GM19043 (cell line): Measurements from ENCODE around the gene CRYGS.
"Not testable (repeated sequence)": the region's sequence is repeated elsewhere in the genome, so short reads cannot be mapped to it uniquely, and the experiment has no call there.

ENCODE experiments used
- ATAC-seq: cut with Tn5 transposase; IDR thresholded peaks from one replicate; pipeline ENCODE4 v1.9.1; 2021; ENCODE audit warnings: low read depth; ENCODE audit not compliant: unreplicated experiment

The CRYGS gene

DNA sequence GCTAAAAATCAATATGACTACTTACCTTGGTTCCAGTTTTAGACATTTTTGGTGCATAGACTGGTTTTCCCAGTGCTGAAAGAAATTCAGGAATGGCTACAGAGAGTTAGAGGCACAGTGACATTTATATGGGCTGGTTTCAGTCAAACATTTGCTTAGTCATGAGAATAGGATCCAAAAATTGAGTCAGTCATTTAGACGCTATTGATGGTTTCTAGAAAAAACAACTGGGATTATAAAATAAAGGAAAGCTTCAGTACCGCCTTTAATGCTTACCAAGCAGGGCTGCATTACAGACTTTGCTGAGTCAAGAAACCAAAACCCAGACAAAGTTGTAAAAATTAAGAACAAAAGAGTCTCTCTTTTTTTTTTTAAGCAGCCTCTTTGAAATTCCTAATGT is at the start of gene CRYGS:
TSS of gene CRYGS (minus strand) at position 100 of the 400 bp plus-strand sequence. CDS start at position 46, 54 bp downstream.
- no peak for ATAC-seq

DNA sequence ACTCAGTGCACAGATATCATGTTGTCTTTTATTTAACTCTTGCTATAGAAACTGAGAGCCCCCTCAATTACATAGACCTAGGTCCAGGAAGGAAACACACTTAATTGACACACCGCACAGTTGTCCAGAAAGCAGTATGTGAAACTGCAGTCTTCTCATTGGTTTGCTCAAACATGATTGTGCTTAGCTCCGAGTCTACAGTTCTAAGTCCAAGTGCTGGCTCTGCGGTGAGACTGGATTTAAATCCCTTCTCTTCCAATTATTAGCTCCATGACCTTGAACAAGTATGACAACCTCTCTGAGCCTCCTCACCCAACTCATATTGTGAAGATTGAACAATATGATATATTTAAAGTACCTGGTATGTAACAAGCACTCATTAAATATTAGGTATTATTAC is 49.7 kb upstream of the CRYGS start:
- no peak for ATAC-seq

DNA sequence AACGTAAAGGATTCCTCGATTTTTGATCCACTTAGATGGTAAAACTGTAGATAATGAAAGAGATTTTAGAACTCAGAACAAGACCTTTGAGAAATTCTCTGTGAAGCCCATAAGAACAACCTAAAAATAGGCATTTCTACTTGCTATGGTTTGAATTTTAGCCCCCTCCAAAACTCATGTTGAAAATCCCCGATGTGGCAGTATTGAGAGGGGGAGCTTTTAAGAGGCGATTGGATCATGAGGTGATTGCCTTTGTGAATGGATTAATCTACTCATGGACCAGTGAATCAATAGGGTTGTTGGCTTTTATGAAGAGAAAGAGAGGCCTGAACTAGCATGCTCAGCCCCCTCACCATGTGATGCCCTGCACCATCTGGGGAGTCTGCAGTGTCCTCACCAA is 48.5 kb upstream of the CRYGS start:
- ATAC-seq: no peak

DNA sequence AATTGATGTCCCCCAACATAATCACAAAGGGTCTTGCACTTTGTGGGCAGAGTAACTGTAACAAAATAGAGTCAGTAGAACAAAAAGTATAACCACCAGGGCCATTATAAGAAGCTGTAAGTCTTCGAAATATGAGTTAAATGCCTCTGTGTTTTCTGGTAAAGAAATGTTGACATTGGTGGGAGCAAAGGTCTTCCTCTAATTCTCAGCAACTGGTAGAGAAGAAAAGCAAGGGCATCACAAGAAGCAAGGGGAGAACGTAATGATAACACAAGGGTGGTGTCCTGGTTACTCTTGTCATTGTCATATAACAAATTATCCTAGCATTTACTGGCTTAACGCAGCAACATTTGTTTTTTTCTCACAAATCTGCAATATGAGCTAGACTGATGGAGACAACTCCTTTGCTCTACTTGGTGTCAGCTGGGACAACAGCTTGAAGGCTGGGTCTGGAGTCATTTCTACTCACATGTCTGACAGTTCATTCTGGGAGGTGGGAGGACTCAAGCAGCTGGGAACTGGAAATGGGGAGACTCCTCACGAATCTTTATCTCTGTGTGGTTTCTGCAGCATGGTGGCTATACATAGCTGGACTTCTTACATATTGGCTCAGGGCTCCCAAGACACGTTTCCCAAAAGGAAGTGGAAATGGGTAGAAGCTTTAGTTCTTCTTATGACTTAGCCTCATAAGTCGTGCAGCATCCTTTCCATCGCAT is 46.6 kb upstream of the CRYGS start:
- ATAC-seq: no peak

DNA sequence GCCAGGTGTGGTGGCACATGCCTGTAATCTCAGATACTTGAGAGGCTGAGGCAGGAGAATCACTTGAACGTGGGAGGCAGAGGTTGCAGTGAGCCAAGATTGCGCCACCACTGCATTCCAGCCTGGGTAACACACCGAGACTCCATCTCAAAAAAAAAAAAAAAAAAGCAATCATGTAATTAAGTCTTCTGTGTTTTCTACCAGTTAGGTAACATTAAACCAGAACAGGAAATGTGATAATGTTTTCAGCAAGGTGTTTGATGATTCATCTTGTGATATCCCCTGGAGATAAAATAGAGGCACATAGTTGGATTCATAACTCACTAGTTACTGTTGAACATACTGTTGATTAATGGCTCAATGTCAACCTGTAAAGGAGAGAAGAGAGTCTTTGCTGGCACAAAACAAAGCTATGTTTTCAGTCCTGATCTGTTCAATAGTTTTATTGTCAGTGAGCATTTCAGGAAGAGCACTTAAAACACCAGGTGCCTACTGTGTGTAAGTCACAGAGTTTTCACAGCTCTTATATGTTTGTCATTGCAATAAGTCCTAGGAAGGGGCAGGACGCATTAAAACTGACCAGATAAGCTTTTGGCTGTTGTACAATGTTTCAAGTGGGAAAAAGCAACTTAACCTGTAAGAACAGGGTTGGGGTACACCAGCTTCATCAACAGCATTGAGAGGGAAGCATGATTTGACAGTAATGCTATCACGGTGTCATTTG is 45.8 kb upstream of the CRYGS start:
- no peak for ATAC-seq

DNA sequence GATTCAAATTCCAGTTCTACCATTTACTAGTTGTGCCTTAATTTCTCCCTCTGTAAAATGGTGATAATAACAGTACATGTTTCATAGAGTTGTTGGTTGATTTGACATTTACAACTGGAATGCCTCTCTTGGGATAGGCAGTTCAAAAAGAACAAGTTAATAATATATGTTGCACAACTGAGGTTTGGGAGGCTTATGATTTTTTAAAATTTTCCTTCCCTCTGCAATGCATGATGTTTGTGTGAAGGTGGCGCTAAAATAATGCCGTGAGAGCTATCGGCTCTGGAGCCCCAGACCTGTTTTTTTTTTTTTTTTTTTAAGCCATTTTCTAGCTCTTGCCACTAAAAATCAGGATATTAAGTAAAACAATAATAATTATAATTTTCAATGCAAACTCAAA is 44.9 kb upstream of the CRYGS start:
- ATAC-seq: no peak

DNA sequence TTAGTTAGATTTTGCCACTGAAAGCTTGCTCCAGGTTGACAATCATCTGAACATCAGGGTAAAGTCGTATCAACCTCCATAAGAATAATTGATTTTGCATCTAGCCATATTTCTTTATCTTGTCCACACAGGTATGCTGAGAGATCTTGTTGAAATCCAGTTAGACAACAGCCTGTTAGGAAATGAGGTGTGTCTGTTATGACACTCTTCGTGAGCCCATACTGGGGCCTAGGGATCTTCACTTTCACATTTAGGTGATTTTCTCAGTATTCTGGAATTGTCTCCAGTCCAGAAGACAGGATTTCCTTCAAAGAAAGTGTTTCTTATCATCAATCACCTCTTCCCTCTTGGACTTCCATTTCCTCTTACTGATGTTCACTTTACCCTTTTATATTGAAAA is 44.5 kb upstream of the CRYGS start:
- no peak for ATAC-seq

DNA sequence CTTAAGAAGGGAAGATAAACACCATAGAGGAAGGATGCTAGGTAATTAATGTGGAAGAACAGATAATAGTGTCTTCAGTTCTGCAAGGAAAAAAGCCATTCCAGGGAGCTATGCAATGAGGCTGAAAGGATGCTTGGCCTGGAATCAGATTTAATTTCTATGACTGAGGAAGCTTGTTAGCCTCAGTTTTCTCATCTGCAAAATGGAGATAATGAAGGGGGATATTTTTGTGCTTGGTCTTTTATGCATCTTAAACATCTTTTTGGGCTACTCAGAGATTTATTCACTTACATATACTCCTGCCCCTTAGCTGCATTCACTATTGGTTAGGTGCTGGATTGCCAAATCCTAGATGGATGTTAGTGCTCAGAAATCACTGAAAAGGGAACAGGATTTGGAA is 43.0 kb upstream of the CRYGS start:
- ATAC-seq: no peak

DNA sequence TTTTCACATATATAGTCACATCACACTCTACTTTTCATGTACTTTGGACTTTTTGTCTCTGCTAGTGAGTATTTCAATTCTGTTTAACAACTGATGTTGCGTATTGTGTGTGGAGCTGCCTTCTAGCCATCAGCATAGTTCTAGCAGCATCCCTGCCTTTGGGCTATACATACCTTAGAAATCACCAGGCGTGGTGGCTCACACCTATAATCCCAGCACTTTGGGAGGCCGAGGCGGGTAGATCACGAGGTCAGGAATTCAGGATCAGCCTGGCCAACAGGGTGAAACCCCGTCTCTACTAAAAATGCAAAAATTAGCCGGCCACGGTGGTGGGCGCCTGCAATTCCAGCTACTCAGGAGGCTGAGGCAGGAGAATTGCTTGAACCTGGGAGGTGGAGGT is 42.1 kb upstream of the CRYGS start:
- not testable (repeated sequence) for ATAC-seq

DNA sequence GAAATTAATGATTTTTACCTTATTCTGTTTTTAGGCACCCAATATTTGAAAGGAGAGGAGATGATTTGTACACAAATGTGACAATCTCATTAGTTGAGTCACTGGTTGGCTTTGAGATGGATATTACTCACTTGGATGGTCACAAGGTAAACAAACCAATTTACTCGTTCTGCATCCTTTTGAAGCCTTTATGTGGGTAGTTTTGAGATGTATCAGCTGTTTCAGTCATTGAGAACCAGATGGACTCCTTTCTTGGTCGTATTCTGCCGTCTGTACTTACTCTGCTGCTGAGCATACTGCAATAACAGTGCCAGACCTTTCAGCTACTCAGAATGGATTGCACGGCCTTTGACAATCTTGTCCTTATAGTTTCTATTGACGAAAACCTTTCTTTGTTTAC is 39.7 kb upstream of the CRYGS start:
- no peak for ATAC-seq

DNA sequence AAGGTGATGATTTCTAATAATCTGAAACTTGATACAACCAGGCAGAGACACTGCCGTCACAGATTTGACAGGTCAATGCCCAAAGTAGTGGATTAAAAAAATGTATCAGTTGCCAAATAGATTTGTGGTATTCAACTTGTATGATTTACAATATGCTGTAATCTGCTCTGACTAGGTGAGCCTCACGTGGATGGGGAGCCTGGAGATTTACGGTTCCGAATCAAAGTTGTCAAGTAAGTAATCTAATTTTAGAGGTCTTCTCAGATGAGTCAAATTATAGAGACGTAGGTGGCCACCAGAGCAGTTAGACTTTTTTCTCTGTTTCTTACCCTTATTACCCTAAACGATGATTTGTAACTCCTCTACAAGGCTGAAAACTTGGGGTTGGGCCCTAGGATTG is 38.4 kb upstream of the CRYGS start:
- no peak for ATAC-seq

DNA sequence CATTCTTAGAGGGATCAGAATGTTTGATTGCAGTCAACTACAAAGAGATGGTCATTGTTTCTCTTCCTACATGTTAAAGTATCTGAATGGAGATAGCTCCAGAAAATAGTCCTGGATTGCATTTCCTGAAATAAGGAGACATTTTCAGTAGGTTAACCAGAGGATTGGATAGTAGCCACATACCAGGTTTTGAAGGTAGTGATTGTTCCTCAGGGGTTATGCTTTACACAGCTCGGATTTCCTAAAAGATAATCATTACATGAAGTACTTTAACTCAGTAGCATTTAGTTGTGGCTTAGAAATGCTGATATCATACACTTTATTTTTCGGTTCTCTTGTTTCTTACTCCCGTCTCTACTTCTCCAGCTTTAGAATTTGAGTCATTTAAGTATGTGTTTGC is 36.6 kb upstream of the CRYGS start:
- no peak for ATAC-seq

DNA sequence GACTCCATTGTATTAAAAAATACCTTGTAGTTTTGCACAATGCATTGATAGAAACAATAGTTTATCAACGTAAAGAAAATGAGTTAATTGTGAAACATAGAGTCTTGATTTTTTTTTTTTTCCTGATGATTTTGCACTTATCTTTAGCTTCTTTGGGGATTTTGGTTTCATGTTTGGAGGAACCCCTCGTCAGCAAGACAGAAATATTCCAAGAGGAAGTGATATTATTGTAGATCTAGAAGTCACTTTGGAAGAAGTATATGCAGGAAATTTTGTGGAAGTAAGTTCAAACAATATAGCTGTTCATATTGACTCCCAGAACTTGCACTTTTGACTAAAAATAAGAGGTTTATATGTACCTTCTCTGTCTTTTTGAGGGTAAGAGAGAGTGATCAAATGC is 33.3 kb upstream of the CRYGS start:
- no peak for ATAC-seq

DNA sequence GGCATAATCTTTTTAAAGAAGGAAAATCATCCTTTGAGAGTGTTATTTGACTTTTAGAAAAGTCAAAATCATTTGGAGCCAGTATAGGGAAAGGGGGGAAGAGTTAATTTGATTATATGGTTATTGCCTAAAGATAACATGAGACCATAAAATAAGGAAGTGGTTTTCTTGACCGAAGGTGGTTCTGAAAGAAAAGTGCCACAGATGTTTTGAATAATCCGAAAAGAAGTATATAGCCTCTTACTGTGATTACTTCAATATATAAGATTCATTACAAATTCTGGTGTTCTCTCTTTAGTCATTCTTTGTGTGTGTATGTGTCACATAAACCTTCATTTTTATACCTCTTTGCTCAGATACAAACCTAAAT is 27.4 kb upstream of the CRYGS start:
- no peak for ATAC-seq

DNA sequence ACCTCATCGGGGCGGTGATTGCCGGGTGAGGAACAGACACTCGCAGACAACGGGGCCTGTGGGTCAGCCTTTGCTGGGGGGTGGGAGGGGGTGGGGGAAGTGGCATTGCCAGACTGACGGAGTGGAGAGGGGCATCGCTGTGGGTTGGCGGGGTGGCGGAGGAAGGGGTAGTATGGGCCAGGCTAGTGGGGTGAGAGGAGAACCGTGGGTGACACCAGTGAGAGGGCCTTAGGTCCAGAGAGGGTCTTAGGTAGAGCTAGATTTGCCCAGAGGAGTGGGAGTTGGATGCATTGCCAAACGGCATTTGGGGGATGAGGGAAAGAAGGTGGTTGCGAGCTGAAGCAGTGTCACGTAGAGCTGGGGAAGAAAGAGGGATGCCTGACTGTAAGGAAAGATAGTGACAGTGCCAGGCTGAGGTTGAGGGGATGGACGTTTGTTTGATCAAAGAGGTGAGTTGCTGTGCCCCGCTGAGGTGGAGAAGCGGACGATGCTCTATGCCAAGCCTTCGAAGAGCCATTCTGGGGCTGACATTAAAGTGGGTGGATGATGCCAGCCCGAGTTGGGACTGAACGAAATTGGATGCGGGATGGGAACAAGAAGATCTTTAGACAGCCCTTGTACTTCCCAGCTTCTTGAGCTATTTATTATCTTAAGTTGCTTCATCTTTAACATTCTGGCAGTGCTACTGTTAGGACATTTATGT is 26.9 kb upstream of the CRYGS start:
- no peak for ATAC-seq

DNA sequence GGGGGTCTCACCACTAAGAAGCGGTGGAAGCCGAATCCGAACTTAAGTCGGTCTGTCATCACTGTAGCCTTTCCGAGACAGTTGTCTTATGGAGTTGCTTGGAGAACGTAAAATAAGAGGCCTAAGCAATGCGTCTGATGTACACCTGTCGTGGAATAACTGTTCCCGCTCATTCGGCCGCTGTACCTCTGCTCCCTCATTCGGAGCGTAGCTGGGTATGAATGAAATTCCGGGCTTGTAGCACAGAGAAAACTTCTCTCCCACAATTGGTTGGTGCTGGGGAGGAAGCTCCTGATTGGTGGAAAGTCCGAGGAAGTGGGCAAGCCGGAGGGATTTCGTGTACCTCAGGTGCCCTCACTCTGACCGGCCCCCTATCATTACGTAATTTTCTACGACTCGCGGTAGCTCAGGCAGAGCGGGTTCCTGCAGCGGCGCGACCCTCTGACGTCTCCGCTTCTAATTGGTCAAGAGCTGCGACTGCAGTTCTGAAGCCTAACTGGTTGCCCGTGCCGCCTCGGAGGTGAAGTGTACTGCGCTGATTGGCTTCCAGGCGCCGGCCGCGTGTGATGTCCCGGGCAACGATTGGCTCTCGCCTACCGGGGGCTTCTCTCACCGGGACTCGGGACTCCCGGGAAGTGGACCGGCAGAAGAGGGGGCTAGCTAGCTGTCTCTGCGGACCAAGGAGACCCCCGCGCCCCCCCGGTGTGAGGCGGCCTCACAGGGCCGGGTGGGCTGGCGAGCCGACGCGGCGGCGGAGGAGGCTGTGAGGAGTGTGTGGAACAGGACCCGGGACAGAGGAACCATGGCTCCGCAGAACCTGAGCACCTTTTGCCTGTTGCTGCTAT is 26.1 kb upstream of the CRYGS start, which contains the start of gene DNAJB11:
TSS of gene DNAJB11 (plus strand) at position 625 of the 845 bp plus-strand sequence. CDS start at position 803, 178 bp downstream.
- peak; percentile 88 for ATAC-seq

DNA sequence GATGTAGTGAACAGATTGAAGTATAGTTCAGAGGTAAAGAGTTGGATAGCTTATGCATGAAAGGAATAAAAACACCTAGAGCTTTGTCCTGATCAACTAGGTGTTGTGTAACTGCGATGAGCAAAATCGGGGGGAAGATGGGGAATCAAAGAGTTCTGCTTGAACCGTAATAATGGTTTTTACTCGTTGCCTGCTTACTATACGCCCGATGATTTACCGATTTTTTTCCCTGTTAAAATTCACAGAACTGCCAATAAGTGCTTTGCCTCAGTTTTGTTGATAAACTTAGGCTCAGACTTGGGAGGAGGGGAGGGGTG is 25.6 kb upstream of the CRYGS start:
- no peak for ATAC-seq

DNA sequence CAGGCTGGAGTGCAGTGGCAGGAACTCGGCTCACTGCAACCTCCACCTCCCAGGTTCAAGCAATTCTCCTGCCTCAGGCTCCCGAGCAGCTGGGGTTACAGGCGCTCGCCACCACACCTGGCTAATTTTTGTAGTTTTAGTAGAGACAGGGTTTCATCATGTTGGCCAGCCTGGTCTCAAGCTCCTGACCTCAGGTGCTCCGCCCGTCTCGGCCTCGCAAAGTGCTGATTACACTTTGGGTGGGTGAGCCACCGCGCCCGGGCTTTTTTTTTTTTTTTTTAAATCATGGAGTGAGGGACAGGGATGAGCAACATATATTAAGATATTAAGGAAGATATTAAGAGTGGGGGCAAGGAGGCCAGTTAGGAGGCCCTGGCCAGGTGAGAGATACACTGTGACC is 25.2 kb upstream of the CRYGS start:
- ATAC-seq: not testable (repeated sequence)

DNA sequence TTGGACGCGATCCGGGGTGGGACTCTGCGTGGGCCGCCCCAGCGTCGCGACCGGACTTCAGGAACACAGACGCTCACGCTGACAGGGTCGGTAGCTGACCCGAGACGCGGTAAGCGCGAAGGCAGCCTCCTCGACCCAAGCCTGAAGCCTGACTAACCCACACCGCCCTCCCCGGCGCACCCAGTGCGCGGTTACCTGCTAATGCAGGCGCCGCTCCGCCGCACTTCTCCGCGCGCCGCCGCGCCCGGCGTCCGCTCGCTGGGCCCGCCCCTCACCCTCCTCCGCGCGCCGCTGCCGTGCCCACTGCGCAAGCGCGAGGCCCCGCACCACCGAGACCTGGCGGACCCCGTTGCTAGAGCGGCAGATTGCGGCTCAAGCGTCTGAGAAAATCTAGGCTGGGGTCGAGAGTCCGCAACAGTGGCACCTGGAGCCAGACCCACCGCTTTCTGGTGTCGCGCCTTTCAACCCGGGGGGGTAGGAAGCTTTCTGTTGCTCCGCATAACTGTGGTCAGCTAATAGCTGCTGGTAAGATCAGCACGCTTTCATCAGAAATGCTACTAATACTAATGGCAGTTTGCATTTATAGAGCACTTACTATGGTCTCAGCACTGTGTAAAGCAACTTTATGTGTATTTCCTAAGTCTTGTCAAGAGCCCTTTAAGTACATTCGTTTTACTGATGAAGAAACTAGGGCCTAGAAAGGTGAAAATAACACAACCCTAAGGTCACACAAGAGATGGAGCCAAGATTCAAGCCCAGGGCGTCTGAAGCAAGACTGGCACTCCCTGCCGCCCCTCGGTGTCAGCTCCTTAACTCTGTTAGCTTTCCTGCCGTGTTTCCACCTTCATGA is 23.1 kb upstream of the CRYGS start, which contains the start of gene TBCCD1:
TSS of gene TBCCD1 (minus strand) at position 268 of the 850 bp plus-strand sequence. CDS start 3,010 bp downstream, outside the sequence.
- ATAC-seq: peak; percentile 39

DNA sequence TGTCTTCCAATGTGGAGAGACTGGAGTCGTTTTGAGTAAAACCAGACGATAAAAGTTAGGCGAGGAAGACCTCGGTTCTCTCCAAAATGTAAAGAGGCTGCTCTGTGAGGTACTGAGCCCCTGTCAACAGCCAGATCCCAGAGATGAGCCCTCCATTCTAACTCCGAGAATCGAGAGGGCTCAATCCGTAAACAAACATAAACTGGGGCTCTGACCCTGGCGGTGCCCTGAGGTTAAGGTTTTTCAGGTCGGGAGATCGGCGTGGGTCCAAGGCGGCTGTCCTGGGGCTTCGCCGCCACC is 22.5 kb upstream of the CRYGS start:
- no peak for ATAC-seq
